Osteocyte (in vitro differentiated cells): ENCODE data around the gene KSR1. TPM values are rescaled to one million over a fixed set of nuclear protein-coding genes. Genes with fewer than 3 reads are reported as not detected.

ENCODE experiments used
- DNase-seq: peaks from one replicate; pipeline ENCODE4 v3.0.0; 2021; ENCODE audit warnings: mixed read lengths; ENCODE audit not compliant: unreplicated experiment; ENCODE audit errors: extremely low spot score
- H3K27ac Mint-ChIP-seq: one replicate; pipeline ENCODE4 v1.8.0; 2021; ENCODE audit warnings: mild to moderate bottlenecking, mixed read lengths; ENCODE audit not compliant: unreplicated experiment
- H3K27me3 Mint-ChIP-seq: one replicate; pipeline ENCODE4 v1.8.0; 2021; ENCODE audit warnings: mixed read lengths; ENCODE audit not compliant: unreplicated experiment
- H3K36me3 Mint-ChIP-seq: one replicate; pipeline ENCODE4 v1.8.0; 2021; ENCODE audit warnings: mixed read lengths; ENCODE audit not compliant: unreplicated experiment
- H3K4me1 Mint-ChIP-seq: one replicate; pipeline ENCODE4 v1.8.0; 2021; ENCODE audit warnings: mixed read lengths; ENCODE audit not compliant: unreplicated experiment
- H3K4me3 Mint-ChIP-seq: one replicate; pipeline ENCODE4 v1.8.0; 2021; ENCODE audit warnings: mild to moderate bottlenecking, moderate library complexity, mixed read lengths; ENCODE audit not compliant: unreplicated experiment
- H3K9me3 Mint-ChIP-seq: one replicate; pipeline ENCODE4 v1.8.0; 2021; ENCODE audit warnings: mixed read lengths; ENCODE audit not compliant: unreplicated experiment
- CTCF ChIP-seq: fragments of 200-600 bp; sonication (generic); IDR thresholded peaks from 2 replicates; pipeline ENCODE4 v1.5.0; 2021; ENCODE audit warnings: antibody characterized with exemption, mild to moderate bottlenecking, moderate library complexity
- total RNA-seq: library from RNA; stranded (reverse); gene quantifications from 2 replicates; pipeline ENCODE4 v1.2.1, GENCODE V29; 2021

KSR1 gene
- total RNA-seq, 1 donor from 2014 or later: 63.4 TPM

GRCh38 chr17:27620721-27621120 is 164.5 kb downstream of the KSR1 start:
- no peak overlapping the region for H3K4me3 Mint-ChIP-seq
- H3K9me3 Mint-ChIP-seq: no peaks in the 10 kb centered on the region
- H3K36me3 Mint-ChIP-seq: peaks cover 34% of the 10 kb centered on the region
- no peaks in the 10 kb centered on the region for H3K4me1 Mint-ChIP-seq
- no peaks in the 10 kb centered on the region for H3K27me3 Mint-ChIP-seq
- no peak for TF ChIP-seq CTCF
- no peak for DNase-seq
- H3K27ac Mint-ChIP-seq: no peak overlapping the region

- no peak overlapping the region for H3K4me3 Mint-ChIP-seq
- peaks cover 34% of the 10 kb centered on the region for H3K36me3 Mint-ChIP-seq
- no peak for DNase-seq
- H3K27ac Mint-ChIP-seq: no peak overlapping the region
- no peaks in the 10 kb centered on the region for H3K27me3 Mint-ChIP-seq
- H3K9me3 Mint-ChIP-seq: no peaks in the 10 kb centered on the region
- TF ChIP-seq CTCF: no peak
- no peaks in the 10 kb centered on the region for H3K4me1 Mint-ChIP-seq
Observed at GRCh38 chr17:27621536-27621935, 165.3 kb downstream of the KSR1 start.

- no peaks in the 10 kb centered on the region for H3K9me3 Mint-ChIP-seq
- peaks cover 37% of the 10 kb centered on the region for H3K36me3 Mint-ChIP-seq
- H3K4me3 Mint-ChIP-seq: no peak overlapping the region
- no peak for TF ChIP-seq CTCF
- DNase-seq: no peak
- no peak overlapping the region for H3K27ac Mint-ChIP-seq
- H3K27me3 Mint-ChIP-seq: no peaks in the 10 kb centered on the region
- H3K4me1 Mint-ChIP-seq: no peaks in the 10 kb centered on the region
Observed at GRCh38 chr17:27621942-27622559, 165.8 kb downstream of the KSR1 start.

GRCh38 chr17:27622986-27623385 is 166.7 kb downstream of the KSR1 start:
- DNase-seq: no peak
- Mint-ChIP-seq H3K27ac (no peak overlapping the region), H3K27me3 (no peaks in the 10 kb centered on the region), H3K4me3 (no peak overlapping the region), H3K4me1 (no peaks in the 10 kb centered on the region), H3K9me3 (no peaks in the 10 kb centered on the region), H3K36me3 (peaks cover 31% of the 10 kb centered on the region)
- TF ChIP-seq CTCF: no peak

- Mint-ChIP-seq H3K27ac (no peak overlapping the region), H3K27me3 (no peaks in the 10 kb centered on the region), H3K9me3 (no peaks in the 10 kb centered on the region), H3K36me3 (peaks cover 26% of the 10 kb centered on the region), H3K4me1 (no peaks in the 10 kb centered on the region), H3K4me3 (no peak overlapping the region)
- no peak for DNase-seq
- no peak for TF ChIP-seq CTCF
Observed at GRCh38 chr17:27623614-27624013, 167.4 kb downstream of the KSR1 start.
